Type B pancreatic cell (in vitro differentiated cells): ENCODE data around the gene AGPAT3. TPM values are rescaled to one million over a fixed set of nuclear protein-coding genes. Genes with fewer than 3 reads are reported as not detected.

Source experiments
- DNase-seq: peaks from one replicate; pipeline ENCODE4 v3.0.0; 2021; ENCODE audit warnings: mixed read lengths; ENCODE audit not compliant: unreplicated experiment; ENCODE audit errors: extremely low spot score
- H3K27ac Mint-ChIP-seq: 2 replicates; pipeline ENCODE4 v1.8.0; 2021; ENCODE audit warnings: mild to moderate bottlenecking, mixed read lengths
- H3K27me3 Mint-ChIP-seq: 2 replicates; pipeline ENCODE4 v1.8.0; 2021; ENCODE audit warnings: mixed read lengths
- H3K36me3 Mint-ChIP-seq: 2 replicates; pipeline ENCODE4 v1.8.0; 2021; ENCODE audit warnings: mixed read lengths
- H3K4me1 Mint-ChIP-seq: one replicate; pipeline ENCODE4 v1.8.0; 2021; ENCODE audit warnings: mixed read lengths; ENCODE audit not compliant: unreplicated experiment
- H3K4me3 Mint-ChIP-seq: 2 replicates; pipeline ENCODE4 v1.8.0; 2021; ENCODE audit warnings: mild to moderate bottlenecking, mixed read lengths
- H3K9me3 Mint-ChIP-seq: 2 replicates; pipeline ENCODE4 v1.8.0; 2021; ENCODE audit warnings: mixed read lengths
- total RNA-seq: library from RNA; stranded (reverse); gene quantifications from 2 replicates; pipeline ENCODE4 v1.2.1, GENCODE V29; 2021; ENCODE audit warnings: low replicate concordance
- TF ChIP-seq, protein P1 (sequence below): fragments of 200-600 bp; sonication (generic); conservative IDR thresholded peaks from 2 replicates; pipeline ENCODE4 v1.5.0; 2021; ENCODE audit warnings: antibody characterized with exemption, mild to moderate bottlenecking

The AGPAT3 gene
- total RNA-seq, 1 donor from 2014 or later = 59.2 TPM

DNA sequence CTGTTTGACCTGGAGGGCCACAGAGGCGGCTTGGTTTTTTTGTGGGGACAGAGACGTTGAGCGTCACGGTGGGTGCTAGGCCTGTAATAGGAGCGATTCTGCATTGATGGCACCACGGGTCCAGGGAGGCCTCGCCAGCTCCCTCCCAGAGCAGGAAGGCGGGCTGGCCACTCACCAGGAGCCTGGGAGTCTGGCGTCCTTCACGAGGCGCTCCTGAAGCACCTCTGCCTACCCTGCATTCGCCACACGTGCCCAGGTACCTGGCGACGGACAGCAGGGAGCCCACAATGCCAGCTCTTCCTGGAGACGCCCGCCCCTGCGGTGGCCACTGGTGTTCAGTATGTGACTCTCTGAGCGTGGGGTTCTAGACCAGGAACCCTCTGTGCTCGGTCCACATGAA is 77.2 kb downstream of the AGPAT3 start:
- TF ChIP-seq, protein P1, sequence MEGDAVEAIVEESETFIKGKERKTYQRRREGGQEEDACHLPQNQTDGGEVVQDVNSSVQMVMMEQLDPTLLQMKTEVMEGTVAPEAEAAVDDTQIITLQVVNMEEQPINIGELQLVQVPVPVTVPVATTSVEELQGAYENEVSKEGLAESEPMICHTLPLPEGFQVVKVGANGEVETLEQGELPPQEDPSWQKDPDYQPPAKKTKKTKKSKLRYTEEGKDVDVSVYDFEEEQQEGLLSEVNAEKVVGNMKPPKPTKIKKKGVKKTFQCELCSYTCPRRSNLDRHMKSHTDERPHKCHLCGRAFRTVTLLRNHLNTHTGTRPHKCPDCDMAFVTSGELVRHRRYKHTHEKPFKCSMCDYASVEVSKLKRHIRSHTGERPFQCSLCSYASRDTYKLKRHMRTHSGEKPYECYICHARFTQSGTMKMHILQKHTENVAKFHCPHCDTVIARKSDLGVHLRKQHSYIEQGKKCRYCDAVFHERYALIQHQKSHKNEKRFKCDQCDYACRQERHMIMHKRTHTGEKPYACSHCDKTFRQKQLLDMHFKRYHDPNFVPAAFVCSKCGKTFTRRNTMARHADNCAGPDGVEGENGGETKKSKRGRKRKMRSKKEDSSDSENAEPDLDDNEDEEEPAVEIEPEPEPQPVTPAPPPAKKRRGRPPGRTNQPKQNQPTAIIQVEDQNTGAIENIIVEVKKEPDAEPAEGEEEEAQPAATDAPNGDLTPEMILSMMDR = no peak
- H3K4me1 Mint-ChIP-seq = peaks cover 30% of the 10 kb centered on the region

DNA sequence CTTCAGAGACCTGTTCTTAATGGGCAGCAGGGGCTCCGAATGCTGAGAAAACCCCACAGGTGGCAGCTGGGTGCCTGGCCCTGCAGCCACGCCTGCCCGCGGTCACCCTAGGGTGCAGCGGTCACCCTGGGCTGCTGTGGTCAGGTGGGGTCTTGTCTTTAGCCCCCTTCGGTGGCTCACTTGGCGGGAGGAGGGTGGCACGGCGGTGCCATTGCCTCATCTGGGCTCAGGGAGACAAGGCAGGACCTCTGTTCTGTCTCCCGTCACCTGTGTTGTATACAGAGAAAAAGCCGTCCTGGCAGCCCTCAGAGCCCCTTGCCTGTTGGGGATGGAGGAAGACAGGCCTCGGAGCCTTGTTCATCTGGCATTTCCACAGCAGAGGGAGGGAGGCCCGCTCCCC is 77.6 kb downstream of the AGPAT3 start:
- TF ChIP-seq, protein P1 = no peak
- H3K4me3 Mint-ChIP-seq = no peak overlapping the region
- no peaks in the 10 kb centered on the region for H3K36me3 Mint-ChIP-seq
- H3K4me1 Mint-ChIP-seq = peaks cover 30% of the 10 kb centered on the region
- no peaks in the 10 kb centered on the region for H3K9me3 Mint-ChIP-seq
- DNase-seq = no peak
- no peaks in the 10 kb centered on the region for H3K27me3 Mint-ChIP-seq
- no peak overlapping the region for H3K27ac Mint-ChIP-seq

More for the DNA sequence above, 77.2 kb downstream of the AGPAT3 start:
- Mint-ChIP-seq H3K27ac (no peak overlapping the region), H3K27me3 (no peaks in the 10 kb centered on the region), H3K9me3 (no peaks in the 10 kb centered on the region), H3K36me3 (no peaks in the 10 kb centered on the region), H3K4me3 (no peak overlapping the region)
- DNase-seq = no peak

DNA sequence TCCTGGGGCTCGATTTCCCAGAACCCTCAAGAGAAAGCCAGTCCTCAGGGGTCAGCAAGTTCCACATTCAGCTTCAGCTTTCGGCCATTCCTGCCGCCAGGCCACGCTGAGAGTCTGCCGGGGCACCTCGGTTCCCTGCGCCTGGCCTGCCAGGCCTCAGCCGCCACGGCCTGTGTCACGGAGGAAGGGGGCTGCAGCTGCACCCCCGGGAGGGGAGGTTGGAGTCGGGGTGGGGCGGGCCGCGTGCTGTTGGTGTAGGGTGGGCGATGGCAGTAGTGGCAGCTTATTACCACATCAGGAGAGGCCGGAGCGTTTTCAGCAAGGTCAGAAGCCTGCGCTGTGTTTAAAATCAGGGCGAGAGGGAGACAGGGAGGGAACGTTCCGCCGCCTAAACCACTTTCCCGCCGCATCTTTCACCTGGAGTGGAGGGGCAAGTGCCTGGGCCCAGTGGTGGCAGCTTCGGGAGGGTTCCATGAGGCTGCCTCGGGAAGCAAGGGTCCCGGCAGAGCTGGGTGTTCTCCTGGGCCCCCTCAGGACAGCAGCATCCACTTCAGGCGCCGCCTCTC is 78.6 kb downstream of the AGPAT3 start:
- Mint-ChIP-seq H3K9me3 (no peaks in the 10 kb centered on the region), H3K4me3 (no peak overlapping the region), H3K27me3 (no peaks in the 10 kb centered on the region), H3K27ac (no peak overlapping the region), H3K36me3 (peaks cover 6% of the 10 kb centered on the region), H3K4me1 (peaks cover 23% of the 10 kb centered on the region)
- TF ChIP-seq, protein P1 = no peak
- no peak for DNase-seq

DNA sequence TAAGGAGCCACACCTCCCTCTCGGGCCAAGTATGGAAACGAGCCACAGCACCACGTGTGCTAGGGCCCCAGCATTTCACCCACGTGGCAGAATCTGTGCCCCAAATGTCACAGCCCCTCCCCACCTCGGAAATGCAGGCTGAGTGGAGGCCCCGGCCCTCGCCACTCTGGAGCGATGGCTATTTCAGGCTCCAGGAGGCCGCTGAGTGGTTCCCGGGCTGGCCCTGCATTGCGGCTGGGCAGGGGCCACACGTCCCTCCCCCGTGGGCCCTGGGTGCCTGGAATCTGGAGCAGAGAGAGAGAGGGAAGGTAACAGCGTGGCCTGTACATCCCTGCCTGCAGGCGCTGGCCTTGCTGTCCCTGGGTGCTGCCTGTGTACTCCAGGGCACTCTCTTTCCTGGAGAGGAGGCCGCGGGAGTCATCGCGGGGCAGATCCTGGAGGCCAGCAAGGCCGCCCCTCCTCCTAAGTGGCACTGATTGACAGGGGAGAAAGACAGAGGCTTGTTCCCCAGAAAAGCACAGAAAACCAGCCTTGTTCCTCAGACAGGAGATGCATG is 79.1 kb downstream of the AGPAT3 start:
- peak overlapping the region; percentile 76 for H3K27ac Mint-ChIP-seq
- peaks cover 19% of the 10 kb centered on the region for H3K4me1 Mint-ChIP-seq
- no peak for DNase-seq
- peak overlapping the region; percentile 14 for H3K4me3 Mint-ChIP-seq
- TF ChIP-seq, protein P1 = no peak
- no peaks in the 10 kb centered on the region for H3K27me3 Mint-ChIP-seq
- H3K9me3 Mint-ChIP-seq = peaks cover 1% of the 10 kb centered on the region
- peaks cover 9% of the 10 kb centered on the region for H3K36me3 Mint-ChIP-seq

DNA sequence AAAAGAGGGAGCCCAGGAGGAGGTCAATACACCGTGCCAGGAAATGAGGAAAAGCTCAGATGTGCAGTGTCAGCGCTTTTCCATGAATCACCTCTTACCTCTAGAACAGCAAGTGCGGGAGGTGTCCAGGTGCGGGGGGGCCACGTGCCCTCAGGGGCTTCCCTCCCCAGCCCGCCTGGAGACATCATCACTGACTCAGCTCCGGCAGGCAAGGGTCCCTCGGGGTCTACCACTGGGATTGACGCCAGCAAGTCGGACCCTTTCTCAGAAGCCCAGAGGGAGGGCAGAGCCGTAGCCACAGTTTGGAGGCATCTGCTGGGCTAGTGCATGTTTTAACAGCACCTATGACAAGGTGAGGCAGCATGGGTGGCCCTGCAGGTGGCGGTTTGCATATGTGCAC is 79.7 kb downstream of the AGPAT3 start:
- peaks cover 4% of the 10 kb centered on the region for H3K9me3 Mint-ChIP-seq
- peak overlapping the region; percentile 76 for H3K27ac Mint-ChIP-seq
- no peaks in the 10 kb centered on the region for H3K27me3 Mint-ChIP-seq
- peak overlapping the region; percentile 14 for H3K4me3 Mint-ChIP-seq
- H3K4me1 Mint-ChIP-seq = peaks cover 17% of the 10 kb centered on the region
- TF ChIP-seq, protein P1 = no peak
- peaks cover 11% of the 10 kb centered on the region for H3K36me3 Mint-ChIP-seq
- DNase-seq = no peak
